HepG2 (cell line): ENCODE results near the gene DCC. TPM values are rescaled to one million over a fixed set of nuclear protein-coding genes. Genes with fewer than 3 reads are reported as not detected.

Experiments
- ATAC-seq: fragments of 200-7000 bp; cut with Tn5 transposase; 3 replicates; pipeline ENCODE4 v1.9.1; 2020; ENCODE audit warnings: mild to moderate bottlenecking, moderate library complexity
- BruUV-seq: library from RNA; stranded (reverse); fragments of 400-500 nt; replicated peaks from 2 replicates; lab custom pipeline; 2021; lab: Mats Ljungman, UMichigan
- CTCF ChIA-PET: fragments of 300-600 bp; formaldehyde crosslinking; extraction: SDS; loops from one replicate; lab custom pipeline; 2021; ENCODE audit warnings: low total read pairs, inconsistent platforms, low intra/inter-chr PET ratio; lab: Yijun Ruan, JAX
- POLR2A ChIA-PET: fragments of 350-600 bp; sonication (Branson Sonifier 250); formaldehyde crosslinking; loops from one replicate; lab custom pipeline; 2020; ENCODE audit warnings: antibody characterized with exemption, inconsistent platforms; lab: Yijun Ruan, JAX
- DNase-seq: peaks from one replicate; pipeline ENCODE4 v3.0.0-alpha.2; 2015; ENCODE audit warnings: low spot score
- FAIRE-seq: peaks from 3 replicates; lab custom pipeline; 2011; peaks lifted over from hg19 to GRCh38; lab: Jason Lieb, UNC
- H2AFZ ChIP-seq: one replicate; pipeline ENCODE4 v1.6.1; 2011; ENCODE audit warnings: low read length, inconsistent platforms
- H3K27ac ChIP-seq: fragments of 300-600 bp; 3 replicates; pipeline ENCODE4 v1.8.0; 2011; ENCODE audit warnings: mixed run types, mild to moderate bottlenecking, mixed read lengths, low read length, inconsistent platforms; ENCODE audit not compliant: insufficient read depth; ENCODE audit errors: extremely low read length
- H3K27me3 ChIP-seq, 2 experiments: fragments of 200-600 bp in 1 of 2; 2 replicates in 1 of 2; 3 replicates in 1 of 2; pipeline versions ENCODE4 v1.6.0 to v1.8.0; 2011; ENCODE audit warnings: low read length in 2 of 2, mild to moderate bottlenecking in 2 of 2, moderate library complexity in 2 of 2, inconsistent platforms in 1 of 2; ENCODE audit not compliant: insufficient read depth in 2 of 2, control insufficient read depth in 1 of 2
- H3K36me3 ChIP-seq, 2 experiments: fragments of 200-600 bp in 1 of 2; replicated peaks in 1 of 2; 2 replicates in 1 of 2; 3 replicates in 1 of 2; pipeline versions ENCODE4 v1.5.1 to v1.8.0; 2011; ENCODE audit warnings: low read length in 2 of 2, inconsistent platforms in 1 of 2; ENCODE audit not compliant: insufficient read depth in 2 of 2, control insufficient read depth in 1 of 2
- H3K4me1 ChIP-seq: 2 replicates; pipeline ENCODE4 v1.5.1; 2012; ENCODE audit warnings: low read length, inconsistent platforms; ENCODE audit not compliant: insufficient read depth
- H3K4me2 ChIP-seq: 2 replicates; pipeline ENCODE4 v1.6.0; 2011; ENCODE audit warnings: low read depth, low read length, inconsistent platforms
- H3K4me3 ChIP-seq, 3 experiments: fragments of 200-600 bp in 1 of 3; sonication (generic), shearing (Covaris generic) in 1 of 3; replicated peaks in 1 of 3; 2 replicates each; pipeline ENCODE4 v1.5.1; 2011 to 2016; ENCODE audit warnings: low read length in 3 of 3, inconsistent platforms in 2 of 3, low read depth in 2 of 3, mild to moderate bottlenecking in 2 of 3, control low read depth in 1 of 3, mixed read lengths in 1 of 3; ENCODE audit not compliant: insufficient read depth in 1 of 3
- H3K79me2 ChIP-seq: one replicate; pipeline ENCODE4 v1.6.1; 2011; ENCODE audit warnings: low read length, inconsistent platforms; ENCODE audit not compliant: insufficient read depth
- H3K9ac ChIP-seq: 2 replicates; pipeline ENCODE4 v1.6.0; 2011; ENCODE audit warnings: mild to moderate bottlenecking, low read depth, low read length, inconsistent platforms; ENCODE audit not compliant: insufficient read depth
- H3K9me3 ChIP-seq: 2 replicates; pipeline ENCODE4 v1.5.1; 2012; ENCODE audit warnings: mild to moderate bottlenecking, low read length
- H4K20me1 ChIP-seq: 2 replicates; pipeline ENCODE4 v1.6.0; 2011; ENCODE audit warnings: inconsistent platforms, mild to moderate bottlenecking, low read length, moderate library complexity; ENCODE audit not compliant: insufficient read depth
- CHD2 ChIP-seq: IDR thresholded peaks from 2 replicates; pipeline ENCODE4 v1.6.1; 2011; ENCODE audit warnings: low read depth, low read length, improper control_type of control experiment
- EED ChIP-seq: sonication (generic); formaldehyde crosslinking; IDR thresholded peaks from 2 replicates; pipeline ENCODE4 v1.5.0; 2020; ENCODE audit warnings: mild to moderate bottlenecking, missing genetic modification reagents
- FOXO1 ChIP-seq: sonication (generic); formaldehyde crosslinking; IDR thresholded peaks from 2 replicates; pipeline ENCODE4 v1.4.0; 2020; ENCODE audit warnings: missing genetic modification reagents
- HMG20A ChIP-seq: IDR thresholded peaks from 2 replicates; pipeline ENCODE4 v1.6.1; 2016; ENCODE audit warnings: borderline replicate concordance
- HNRNPL ChIP-seq: fragments of 200-400 bp; formaldehyde crosslinking; IDR thresholded peaks from 2 replicates; pipeline ENCODE4 v1.6.1; 2017; ENCODE audit warnings: mild to moderate bottlenecking, low read depth, low read length
- KAT8 ChIP-seq: IDR thresholded peaks from 2 replicates; pipeline ENCODE4 v1.6.1; 2016; ENCODE audit warnings: missing genetic modification reagents, missing compliant biosample characterization
- MAF1 ChIP-seq: sonication (generic); formaldehyde crosslinking; IDR thresholded peaks from 2 replicates; pipeline ENCODE4 v1.5.0; 2020; ENCODE audit warnings: missing genetic modification reagents, borderline replicate concordance
- PHF21A ChIP-seq: sonication (generic); formaldehyde crosslinking; IDR thresholded peaks from 2 replicates; pipeline ENCODE4 v1.5.0; 2020; ENCODE audit warnings: mild to moderate bottlenecking, missing genetic modification reagents
- ZBTB7B ChIP-seq: sonication (generic); formaldehyde crosslinking; IDR thresholded peaks from 2 replicates; pipeline ENCODE4 v1.4.0; 2020; ENCODE audit warnings: missing genetic modification reagents
- ZNF274 ChIP-seq: sonication (generic); formaldehyde crosslinking; IDR thresholded peaks from 2 replicates; pipeline ENCODE4 v1.5.1; 2020; ENCODE audit warnings: mild to moderate bottlenecking, missing genetic modification reagents
- ZNF34 ChIP-seq: sonication (generic); formaldehyde crosslinking; IDR thresholded peaks from 2 replicates; pipeline ENCODE4 v1.4.0; 2020; ENCODE audit warnings: mild to moderate bottlenecking, missing genetic modification reagents, borderline replicate concordance
- ZNF441 ChIP-seq: sonication (generic); formaldehyde crosslinking; IDR thresholded peaks from 2 replicates; pipeline ENCODE4 v1.7.0; 2021; ENCODE audit warnings: missing genetic modification reagents, borderline replicate concordance
- ZNF567 ChIP-seq: sonication (generic); formaldehyde crosslinking; IDR thresholded peaks from 2 replicates; pipeline ENCODE4 v1.8.1; 2023; ENCODE audit warnings: mild to moderate bottlenecking, missing genetic modification reagents, borderline replicate concordance
- ZNF598 ChIP-seq: sonication (generic); formaldehyde crosslinking; IDR thresholded peaks from 2 replicates; pipeline ENCODE4 v1.5.1; 2020; ENCODE audit warnings: mild to moderate bottlenecking, missing genetic modification reagents, borderline replicate concordance
- ZNF776 ChIP-seq: sonication (generic); formaldehyde crosslinking; IDR thresholded peaks from 2 replicates; pipeline ENCODE4 v1.4.0; 2020; ENCODE audit warnings: mild to moderate bottlenecking, missing genetic modification reagents
- ZSCAN31 ChIP-seq: sonication (generic); formaldehyde crosslinking; IDR thresholded peaks from 2 replicates; pipeline ENCODE4 v1.5.0; 2020; ENCODE audit warnings: low read depth, mild to moderate bottlenecking, missing genetic modification reagents
- WGBS: methylation state at CpG from one replicate; pipeline ENCODE4 v1.1.6; 2017; ENCODE audit warnings: low lambda C conversion rate; 5-methylcytosine and 5-hydroxymethylcytosine counted together
- in situ Hi-C: cut with HindIII; loops from 2 replicates; pipeline ENCODE4 v1.10.0; 2017; ENCODE audit warnings: low pct_unique_long_range_greater_than_20kb; ENCODE audit not compliant: extremely low pct_ligation_motif_present
- intact Hi-C: fragments of 100-400 bp; cut with micrococcal nuclease; formaldehyde crosslinking; loops from one replicate; pipeline ENCODE4 v1.10.0; 2022; ENCODE audit not compliant: unreplicated experiment
- polyA plus RNA-seq, 8 experiments: library from polyadenylated mRNA; depleted of rRNA in 3 of 8; stranded (reverse) in 7 of 8; unstranded in 1 of 8; fragments of >200 nt; fragmentation: Illumina TruSeq in 4 of 8; extraction: Trizol in 4 of 8; gene quantifications; 2 replicates each; pipeline versions ENCODE4 v1.2.1 to v1.2.3, GENCODE V29; 2011 to 2016; ENCODE audit warnings: low read depth in 4 of 8, missing spikeins in 1 of 8, mixed read lengths in 1 of 8; ENCODE audit not compliant: insufficient read depth in 1 of 8
- total RNA-seq, 5 experiments: library from RNA; depleted of rRNA; stranded (reverse); fragments of >200 nt; fragmentation: Illumina TruSeq; extraction: Trizol; gene quantifications; 2 replicates each; pipeline ENCODE4 v1.2.3, GENCODE V29; 2016; ENCODE audit warnings: low read depth in 1 of 5
- TF ChIP-seq, protein P1 (sequence below): sonication (generic); formaldehyde crosslinking; IDR thresholded peaks from 2 replicates; pipeline ENCODE4 v1.5.1; 2020; ENCODE audit warnings: missing genetic modification reagents, mild to moderate bottlenecking, borderline replicate concordance
- TF ChIP-seq, protein P2 (sequence below): sonication (generic); formaldehyde crosslinking; IDR thresholded peaks from 2 replicates; pipeline ENCODE4 v1.4.0; 2020; ENCODE audit warnings: missing genetic modification reagents, borderline replicate concordance

Gene DCC
- total and polyA plus RNA-seq, 2 of the 13 experiments (the other 11 are each of a cell fraction or from before 2014, with no cell fraction given): not detected

DNA sequence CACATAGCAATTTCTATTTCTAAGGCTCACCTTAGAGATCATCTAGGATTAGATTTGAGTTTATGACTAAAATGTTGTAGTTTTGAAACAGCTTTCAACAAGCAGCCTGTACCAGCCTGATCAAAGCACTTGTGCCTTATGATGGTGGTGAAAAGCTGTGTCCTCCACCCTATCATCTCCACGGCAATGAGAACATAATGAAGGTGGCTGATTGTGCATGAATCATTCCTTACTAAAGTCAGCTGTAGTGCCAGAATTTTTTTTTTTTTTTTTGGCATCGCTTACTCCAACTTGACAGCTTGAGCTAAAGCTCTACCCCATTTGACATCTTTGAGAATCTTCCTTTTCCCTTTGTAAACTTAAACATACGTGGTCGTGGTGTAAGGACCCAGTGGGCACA, 86.0 kb downstream of the DCC start:
- CTCF ChIA-PET: no interaction called here
- H3K4me1 ChIP-seq: no peaks in the 10 kb centered on the region
- no peak overlapping the region for H3K9ac ChIP-seq
- no peak overlapping the region for H3K4me2 ChIP-seq
- FAIRE-seq (no peak), DNase-seq (no peak), ATAC-seq (no peak)
- no peaks in the 10 kb centered on the region for H4K20me1 ChIP-seq
- in situ Hi-C loops: no loop called here
- no TSS peak for BruUV-seq
- no peak overlapping the region for H3K4me3 ChIP-seq
- POLR2A ChIA-PET: no interaction called here
- TF ChIP-seq CHD2 (no peak), ZSCAN31 (CRISPR knock-in tag) (no peak), ZNF598 (CRISPR knock-in tag) (no peak), EED (no peak), ZNF34 (CRISPR knock-in tag) (no peak), ZNF441 (CRISPR knock-in tag) (no peak), ZNF274 (CRISPR knock-in tag) (no peak), HMG20A (CRISPR knock-in tag) (no peak), PHF21A (CRISPR knock-in tag) (no peak), KAT8 (CRISPR knock-in tag) (no peak), ZBTB7B (CRISPR knock-in tag) (no peak)
- no peak overlapping the region for H3K27ac ChIP-seq
- intact Hi-C loops: no loop called here
- H3K36me3 ChIP-seq: no peaks in the 10 kb centered on the region
- H3K79me2 ChIP-seq: no peaks in the 10 kb centered on the region
- no peaks in the 10 kb centered on the region for H3K9me3 ChIP-seq
- 2% methylated on average over 4 of the region's 4 CpGs for WGBS
- no peak overlapping the region for H2AFZ ChIP-seq
- no peaks in the 10 kb centered on the region for H3K27me3 ChIP-seq

DNA sequence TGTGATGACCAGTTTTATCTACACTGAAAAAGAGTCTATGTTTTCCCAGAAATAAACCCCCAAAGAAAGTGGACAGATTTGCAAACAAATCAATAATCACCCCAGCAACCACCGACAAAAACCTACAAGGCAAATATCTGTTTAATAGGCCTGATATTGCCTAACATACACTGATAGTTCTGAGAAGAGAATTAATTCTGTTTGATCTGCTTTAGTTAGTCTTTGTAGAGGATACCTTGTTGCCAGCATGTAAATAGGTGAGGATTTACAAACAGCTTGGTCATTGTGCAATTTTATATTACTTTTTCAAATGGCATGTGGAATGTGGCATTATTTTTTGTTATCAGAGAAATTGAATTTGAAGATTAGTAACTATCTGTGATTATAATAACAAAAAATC, 86.5 kb downstream of the DCC start:
- Histone ChIP-seq H4K20me1 (no peaks in the 10 kb centered on the region), H2AFZ (no peak overlapping the region), H3K4me3 (no peak overlapping the region), H3K36me3 (no peaks in the 10 kb centered on the region), H3K4me2 (no peak overlapping the region), H3K27me3 (no peaks in the 10 kb centered on the region), H3K79me2 (no peaks in the 10 kb centered on the region), H3K27ac (no peak overlapping the region), H3K4me1 (no peaks in the 10 kb centered on the region), H3K9me3 (no peaks in the 10 kb centered on the region), H3K9ac (no peak overlapping the region)
- FAIRE-seq (no peak), DNase-seq (no peak), ATAC-seq (no peak)
- intact Hi-C loops (no loop called here), in situ Hi-C loops (no loop called here)
- 0% methylated on average over 1 of the region's 1 CpG for WGBS
- no TSS peak for BruUV-seq
- ChIA-PET POLR2A (no interaction called here), CTCF (no interaction called here)
- no peak for TF ChIP-seq HNRNPL
- TF ChIP-seq, protein P1, sequence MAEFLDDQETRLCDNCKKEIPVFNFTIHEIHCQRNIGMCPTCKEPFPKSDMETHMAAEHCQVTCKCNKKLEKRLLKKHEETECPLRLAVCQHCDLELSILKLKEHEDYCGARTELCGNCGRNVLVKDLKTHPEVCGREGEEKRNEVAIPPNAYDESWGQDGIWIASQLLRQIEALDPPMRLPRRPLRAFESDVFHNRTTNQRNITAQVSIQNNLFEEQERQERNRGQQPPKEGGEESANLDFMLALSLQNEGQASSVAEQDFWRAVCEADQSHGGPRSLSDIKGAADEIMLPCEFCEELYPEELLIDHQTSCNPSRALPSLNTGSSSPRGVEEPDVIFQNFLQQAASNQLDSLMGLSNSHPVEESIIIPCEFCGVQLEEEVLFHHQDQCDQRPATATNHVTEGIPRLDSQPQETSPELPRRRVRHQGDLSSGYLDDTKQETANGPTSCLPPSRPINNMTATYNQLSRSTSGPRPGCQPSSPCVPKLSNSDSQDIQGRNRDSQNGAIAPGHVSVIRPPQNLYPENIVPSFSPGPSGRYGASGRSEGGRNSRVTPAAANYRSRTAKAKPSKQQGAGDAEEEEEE: no peak
- no peak for TF ChIP-seq ZNF776
- TF ChIP-seq MAF1 (CRISPR knock-in tag): no peak
- TF ChIP-seq, protein P2, sequence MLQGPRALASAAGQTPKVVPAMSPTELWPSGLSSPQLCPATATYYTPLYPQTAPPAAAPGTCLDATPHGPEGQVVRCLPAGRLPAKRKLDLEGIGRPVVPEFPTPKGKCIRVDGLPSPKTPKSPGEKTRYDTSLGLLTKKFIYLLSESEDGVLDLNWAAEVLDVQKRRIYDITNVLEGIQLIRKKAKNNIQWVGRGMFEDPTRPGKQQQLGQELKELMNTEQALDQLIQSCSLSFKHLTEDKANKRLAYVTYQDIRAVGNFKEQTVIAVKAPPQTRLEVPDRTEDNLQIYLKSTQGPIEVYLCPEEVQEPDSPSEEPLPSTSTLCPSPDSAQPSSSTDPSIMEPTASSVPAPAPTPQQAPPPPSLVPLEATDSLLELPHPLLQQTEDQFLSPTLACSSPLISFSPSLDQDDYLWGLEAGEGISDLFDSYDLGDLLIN (CRISPR knock-in tag): no peak
- no peak for TF ChIP-seq FOXO1
- TF ChIP-seq ZNF567: no peak
